Breast epithelium (tissue), 3 donors: Measurements from ENCODE around the gene SYNE2.

ENCODE experiments used
- POLR2A ChIP-seq: fragments of 450-650 bp; IDR thresholded peaks from one replicate; pipeline ENCODE4 v1.6.1; 2016; ENCODE audit warnings: antibody characterized with exemption, mild to moderate bottlenecking, moderate library complexity
- POLR2AphosphoS5 ChIP-seq, 3 donors: sonication (generic); formaldehyde crosslinking; IDR thresholded peaks; one replicate each; pipeline ENCODE4 v1.6.1; 2017; ENCODE audit warnings: antibody characterized with exemption in 3 of 3
- TF ChIP-seq, protein P1 (sequence below), 3 donors: fragments of 450-650 bp; IDR thresholded peaks; one replicate each; pipeline ENCODE4 v1.5.1; 2016 to 2017; ENCODE audit warnings: antibody characterized with exemption in 3 of 3, mild to moderate bottlenecking in 3 of 3, moderate library complexity in 3 of 3

DNA sequence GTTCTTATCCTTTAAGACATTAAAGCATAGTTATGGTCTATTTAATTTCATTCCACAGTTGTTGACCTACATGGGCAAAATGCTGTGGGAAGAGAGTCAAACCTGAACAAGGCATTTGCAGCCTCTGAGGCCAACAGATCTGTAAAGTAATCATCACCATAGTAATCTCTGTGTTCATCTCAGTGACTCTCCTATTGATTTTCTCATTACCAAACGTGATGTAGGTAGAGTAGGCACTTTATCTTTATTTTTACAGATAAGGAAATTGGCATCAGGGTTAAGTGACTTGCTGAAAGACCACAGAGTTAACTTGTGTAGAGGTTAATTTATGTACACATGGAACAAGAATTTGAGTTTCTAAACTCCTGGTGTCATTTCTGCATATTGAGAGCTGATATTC lies 238.4 kb downstream of the SYNE2 start:
- TF ChIP-seq POLR2A (no peak), POLR2AphosphoS5 (IDR thresholded peaks at IDR 0.05) (no peak)
- TF ChIP-seq, protein P1, sequence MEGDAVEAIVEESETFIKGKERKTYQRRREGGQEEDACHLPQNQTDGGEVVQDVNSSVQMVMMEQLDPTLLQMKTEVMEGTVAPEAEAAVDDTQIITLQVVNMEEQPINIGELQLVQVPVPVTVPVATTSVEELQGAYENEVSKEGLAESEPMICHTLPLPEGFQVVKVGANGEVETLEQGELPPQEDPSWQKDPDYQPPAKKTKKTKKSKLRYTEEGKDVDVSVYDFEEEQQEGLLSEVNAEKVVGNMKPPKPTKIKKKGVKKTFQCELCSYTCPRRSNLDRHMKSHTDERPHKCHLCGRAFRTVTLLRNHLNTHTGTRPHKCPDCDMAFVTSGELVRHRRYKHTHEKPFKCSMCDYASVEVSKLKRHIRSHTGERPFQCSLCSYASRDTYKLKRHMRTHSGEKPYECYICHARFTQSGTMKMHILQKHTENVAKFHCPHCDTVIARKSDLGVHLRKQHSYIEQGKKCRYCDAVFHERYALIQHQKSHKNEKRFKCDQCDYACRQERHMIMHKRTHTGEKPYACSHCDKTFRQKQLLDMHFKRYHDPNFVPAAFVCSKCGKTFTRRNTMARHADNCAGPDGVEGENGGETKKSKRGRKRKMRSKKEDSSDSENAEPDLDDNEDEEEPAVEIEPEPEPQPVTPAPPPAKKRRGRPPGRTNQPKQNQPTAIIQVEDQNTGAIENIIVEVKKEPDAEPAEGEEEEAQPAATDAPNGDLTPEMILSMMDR (IDR thresholded peaks at IDR 0.05), result no peak
